ENCODE data around the gene BACH2. TPM values are rescaled to one million over a fixed set of nuclear protein-coding genes. Genes with fewer than 3 reads are reported as not detected.
A peak's percentile ranks its signal among the peaks of the same experiment; 100 is the strongest.

BACH2 gene
- total and polyA plus RNA-seq, 7 donors = 0.12 to 16.9 (median 5.9) TPM

GRCh38 chr6:90204327-90205056 is 92.2 kb downstream of the BACH2 start:
- intact Hi-C loops (cut with DNase I) = no loop called here
- TF ChIP-seq CTCF (IDR thresholded peaks at IDR 0.05) = no peak
- no peaks in the 10 kb centered on the region for H3K9me3 ChIP-seq
- DNase-seq = no peak
- peak in 1 of 4 donors; percentile 41 for ATAC-seq
- H3K27me3 ChIP-seq (ENCODE audit: insufficient read depth in 3 of 3, low read length in 2 of 3) = no peaks in the 10 kb centered on the region
- WGBS, 3 donors = 72 to 81% (median 73%) methylated on average over 7 of the region's 7 CpGs
- peaks cover 28% of the 10 kb centered on the region for H3K4me1 ChIP-seq
- peak overlapping the region; percentile 31 for H3K27ac ChIP-seq
- peaks cover 2 to 12% of the 10 kb centered on the region in 2 donors for H3K36me3 ChIP-seq (ENCODE audit: insufficient read depth in 1 of 2, low read depth in 1 of 2)
- H3K4me3 ChIP-seq = no peak overlapping the region

GRCh38 chr6:90203672-90204071 is 93.0 kb downstream of the BACH2 start:
- ATAC-seq (peak in 3 of 4 donors; percentile 21 to 35 (median 23)), DNase-seq (no peak)
- Histone ChIP-seq H3K27ac (no peak overlapping the region), H3K4me3 (no peak overlapping the region), H3K4me1 (peaks cover 32% of the 10 kb centered on the region), H3K9me3 (no peaks in the 10 kb centered on the region), H3K27me3 (ENCODE audit: insufficient read depth in 3 of 3, low read length in 2 of 3) (no peaks in the 10 kb centered on the region), H3K36me3 (ENCODE audit: insufficient read depth in 1 of 2, low read depth in 1 of 2) (peaks cover 2 to 12% of the 10 kb centered on the region in 2 donors)
- TF ChIP-seq CTCF (IDR thresholded peaks at IDR 0.05) = no peak
- 44 to 67% (median 46%) methylated on average over 5 of the region's 5 CpGs for WGBS, 3 donors
- intact Hi-C loops (cut with DNase I) = no loop called here

GRCh38 chr6:90202156-90202555 is 94.5 kb downstream of the BACH2 start:
- no peak overlapping the region for H3K4me3 ChIP-seq
- DNase-seq (no peak), ATAC-seq (no peak)
- no peaks in the 10 kb centered on the region for H3K27me3 ChIP-seq (ENCODE audit: insufficient read depth in 3 of 3, low read length in 2 of 3)
- H3K4me1 ChIP-seq = peaks cover 46% of the 10 kb centered on the region
- no peak overlapping the region for H3K27ac ChIP-seq
- peaks cover 2 to 12% of the 10 kb centered on the region in 2 donors for H3K36me3 ChIP-seq (ENCODE audit: insufficient read depth in 1 of 2, low read depth in 1 of 2)
- intact Hi-C loops (cut with DNase I) = no loop called here
- no peaks in the 10 kb centered on the region for H3K9me3 ChIP-seq
- WGBS, 3 donors = 76 to 77% (median 77%) methylated on average over 2 of the region's 2 CpGs
- TF ChIP-seq CTCF (IDR thresholded peaks at IDR 0.05) = no peak

- Histone ChIP-seq H3K4me1 (peaks cover 69% of the 10 kb centered on the region), H3K36me3 (ENCODE audit: insufficient read depth in 1 of 2, low read depth in 1 of 2) (peaks cover 0 to 2% of the 10 kb centered on the region in 2 donors), H3K27me3 (ENCODE audit: insufficient read depth in 3 of 3, low read length in 2 of 3) (no peaks in the 10 kb centered on the region), H3K9me3 (no peaks in the 10 kb centered on the region), H3K27ac (peak overlapping the region; percentile 53), H3K4me3 (no peak overlapping the region)
- WGBS, 3 donors = 77 to 80% (median 77%) methylated on average over 4 of the region's 4 CpGs
- intact Hi-C loops (cut with DNase I) = loop anchor here in 1 of 2 donors (10.0 kb wide), 1 partner anchor 75 kb away; no protein-coding TSS in a partner anchor
- TF ChIP-seq CTCF (IDR thresholded peaks at IDR 0.05) = no peak
- ATAC-seq (peak in 3 of 4 donors; percentile 37 to 52 (median 44)), DNase-seq (no peak)
Observed at GRCh38 chr6:90199900-90200299, 96.7 kb downstream of the BACH2 start.
